Measurements from ENCODE around the gene CENPF.

CENPF gene

GRCh38 chr1:214617246-214617645 lies 14.3 kb downstream of the CENPF start:
- no peaks in the 10 kb centered on the region for H3K9me2 ChIP-seq (replicated peaks; ENCODE audit: control insufficient read depth, low read length)
- H3K27ac ChIP-seq (ENCODE audit: low read depth, low read length): no peak overlapping the region
- H4K20me1 ChIP-seq (ENCODE audit: control insufficient read depth, insufficient read depth, low read depth, low read length): no peaks in the 10 kb centered on the region
- no peaks in the 10 kb centered on the region for H3K4me1 ChIP-seq (ENCODE audit: control insufficient read depth, low read length)
- no peak overlapping the region for H3K4me2 ChIP-seq (ENCODE audit: low read length)
- no peaks in the 10 kb centered on the region for H3K9me3 ChIP-seq (ENCODE audit: control insufficient read depth, insufficient read depth, low read length)
- H3K4me3 ChIP-seq (ENCODE audit: low read length): no peak overlapping the region
- H3K36me3 ChIP-seq (ENCODE audit: control insufficient read depth, low read length): peaks cover 91% of the 10 kb centered on the region
- no peaks in the 10 kb centered on the region for H3K27me3 ChIP-seq (ENCODE audit: control insufficient read depth, low read length)
- no peaks in the 10 kb centered on the region for H3F3A ChIP-seq (ENCODE audit: control insufficient read depth, insufficient read depth)
- no peak for TF ChIP-seq CTCF (IDR thresholded peaks at IDR 0.05; ENCODE audit: low read depth, low read length, poor library complexity, severe bottlenecking)
- no peak for TF ChIP-seq EZH2phosphoT487 (IDR thresholded peaks at IDR 0.05; ENCODE audit: borderline replicate concordance, low read length)
- H3K79me2 ChIP-seq (ENCODE audit: control insufficient read depth, low read length): peaks cover 39% of the 10 kb centered on the region

- H3K4me1 ChIP-seq (ENCODE audit: control insufficient read depth, low read length): no peaks in the 10 kb centered on the region
- no peak overlapping the region for H3K27ac ChIP-seq (ENCODE audit: low read depth, low read length)
- H3K27me3 ChIP-seq (ENCODE audit: control insufficient read depth, low read length): no peaks in the 10 kb centered on the region
- peaks cover 33% of the 10 kb centered on the region for H3K79me2 ChIP-seq (ENCODE audit: control insufficient read depth, low read length)
- no peaks in the 10 kb centered on the region for H4K20me1 ChIP-seq (ENCODE audit: control insufficient read depth, insufficient read depth, low read depth, low read length)
- no peak overlapping the region for H3K4me3 ChIP-seq (ENCODE audit: low read length)
- H3F3A ChIP-seq (ENCODE audit: control insufficient read depth, insufficient read depth): no peaks in the 10 kb centered on the region
- TF ChIP-seq EZH2phosphoT487 (IDR thresholded peaks at IDR 0.05; ENCODE audit: borderline replicate concordance, low read length) (no peak), CTCF (IDR thresholded peaks at IDR 0.05; ENCODE audit: low read depth, low read length, poor library complexity, severe bottlenecking) (no peak)
- no peaks in the 10 kb centered on the region for H3K9me2 ChIP-seq (replicated peaks; ENCODE audit: control insufficient read depth, low read length)
- H3K9me3 ChIP-seq (ENCODE audit: control insufficient read depth, insufficient read depth, low read length): no peaks in the 10 kb centered on the region
- H3K4me2 ChIP-seq (ENCODE audit: low read length): no peak overlapping the region
- H3K36me3 ChIP-seq (ENCODE audit: control insufficient read depth, low read length): peaks cover 91% of the 10 kb centered on the region
These were observed 14.8 kb downstream of the CENPF start for GRCh38 chr1:214617843-214618242.

- Histone ChIP-seq H3K27me3 (ENCODE audit: control insufficient read depth, low read length) (no peaks in the 10 kb centered on the region), H3K4me3 (ENCODE audit: low read length) (no peak overlapping the region), H4K20me1 (ENCODE audit: control insufficient read depth, insufficient read depth, low read depth, low read length) (no peaks in the 10 kb centered on the region), H3K4me1 (ENCODE audit: control insufficient read depth, low read length) (no peaks in the 10 kb centered on the region), H3K9me3 (ENCODE audit: control insufficient read depth, insufficient read depth, low read length) (no peaks in the 10 kb centered on the region), H3K36me3 (ENCODE audit: control insufficient read depth, low read length) (peaks cover 86% of the 10 kb centered on the region), H3F3A (ENCODE audit: control insufficient read depth, insufficient read depth) (peaks cover 5% of the 10 kb centered on the region), H3K27ac (ENCODE audit: low read depth, low read length) (no peak overlapping the region), H3K9me2 (replicated peaks; ENCODE audit: control insufficient read depth, low read length) (no peaks in the 10 kb centered on the region), H3K79me2 (ENCODE audit: control insufficient read depth, low read length) (peaks cover 3% of the 10 kb centered on the region), H3K4me2 (ENCODE audit: low read length) (no peak overlapping the region)
- no peak for TF ChIP-seq EZH2phosphoT487 (IDR thresholded peaks at IDR 0.05; ENCODE audit: borderline replicate concordance, low read length)
- no peak for TF ChIP-seq CTCF (IDR thresholded peaks at IDR 0.05; ENCODE audit: low read depth, low read length, poor library complexity, severe bottlenecking)
These were observed 18.2 kb downstream of the CENPF start for GRCh38 chr1:214621236-214621635.

GRCh38 chr1:214623430-214623829 lies 20.4 kb downstream of the CENPF start:
- Histone ChIP-seq H3K4me1 (ENCODE audit: control insufficient read depth, low read length) (no peaks in the 10 kb centered on the region), H3K4me3 (ENCODE audit: low read length) (no peak overlapping the region), H3K4me2 (ENCODE audit: low read length) (no peak overlapping the region), H3K9me2 (replicated peaks; ENCODE audit: control insufficient read depth, low read length) (no peaks in the 10 kb centered on the region), H3K79me2 (ENCODE audit: control insufficient read depth, low read length) (peaks cover 5% of the 10 kb centered on the region), H3K36me3 (ENCODE audit: control insufficient read depth, low read length) (peaks cover 86% of the 10 kb centered on the region), H3F3A (ENCODE audit: control insufficient read depth, insufficient read depth) (peaks cover 14% of the 10 kb centered on the region), H3K9me3 (ENCODE audit: control insufficient read depth, insufficient read depth, low read length) (no peaks in the 10 kb centered on the region), H4K20me1 (ENCODE audit: control insufficient read depth, insufficient read depth, low read depth, low read length) (no peaks in the 10 kb centered on the region), H3K27me3 (ENCODE audit: control insufficient read depth, low read length) (no peaks in the 10 kb centered on the region), H3K27ac (ENCODE audit: low read depth, low read length) (no peak overlapping the region)
- no peak for TF ChIP-seq CTCF (IDR thresholded peaks at IDR 0.05; ENCODE audit: low read depth, low read length, poor library complexity, severe bottlenecking)
- no peak for TF ChIP-seq EZH2phosphoT487 (IDR thresholded peaks at IDR 0.05; ENCODE audit: borderline replicate concordance, low read length)
